GM23248 (cell line): Measurements from ENCODE around the gene NDUFB10.
"Not testable (repeated sequence)": the region's sequence is repeated elsewhere in the genome, so short reads cannot be mapped to it uniquely, and the experiment has no call there.

ENCODE experiments used
- EZH2 ChIP-seq: fragments of 200-600 bp; sonication (generic); IDR thresholded peaks from 2 replicates; pipeline ENCODE4 v1.6.1; 2018; ENCODE audit warnings: antibody characterized with exemption, mild to moderate bottlenecking; ENCODE audit not compliant: insufficient read depth, poor library complexity, severe bottlenecking
- EZH2phosphoT487 ChIP-seq: fragments of 200-600 bp; sonication (generic); IDR thresholded peaks from 2 replicates; pipeline ENCODE4 v1.6.1; 2018; ENCODE audit warnings: antibody characterized with exemption, moderate library complexity, mild to moderate bottlenecking, low read depth; ENCODE audit not compliant: insufficient read depth

- not testable (repeated sequence) for TF ChIP-seq EZH2, EZH2phosphoT487
Observed at GRCh38 chr16:1957434-1958142, 1.8 kb upstream of the NDUFB10 start.
